Glutamatergic neuron (in vitro differentiated cells): ENCODE data around the gene EIPR1. TPM values are rescaled to one million over a fixed set of nuclear protein-coding genes. Genes with fewer than 3 reads are reported as not detected.

ENCODE experiments used
- DNase-seq: peaks from one replicate; pipeline ENCODE4 v3.0.0; 2022
- H3K27ac Mint-ChIP-seq: one replicate; pipeline ENCODE4 v1.8.0; 2020; ENCODE audit warnings: mild to moderate bottlenecking, mixed read lengths, inconsistent platforms; ENCODE audit not compliant: unreplicated experiment
- H3K27me3 Mint-ChIP-seq: one replicate; pipeline ENCODE4 v1.8.0; 2020; ENCODE audit warnings: mild to moderate bottlenecking, moderate library complexity, mixed read lengths, inconsistent platforms; ENCODE audit not compliant: unreplicated experiment
- H3K36me3 Mint-ChIP-seq: one replicate; pipeline ENCODE4 v1.8.0; 2020; ENCODE audit warnings: mild to moderate bottlenecking, mixed read lengths, inconsistent platforms; ENCODE audit not compliant: unreplicated experiment
- H3K4me1 Mint-ChIP-seq: one replicate; pipeline ENCODE4 v1.8.0; 2020; ENCODE audit warnings: mild to moderate bottlenecking, low read depth, mixed read lengths, inconsistent platforms; ENCODE audit not compliant: unreplicated experiment
- H3K4me3 Mint-ChIP-seq: one replicate; pipeline ENCODE4 v1.8.0; 2020; ENCODE audit warnings: mild to moderate bottlenecking, mixed read lengths, inconsistent platforms; ENCODE audit not compliant: unreplicated experiment
- H3K9me3 Mint-ChIP-seq: one replicate; pipeline ENCODE4 v1.8.0; 2020; ENCODE audit warnings: mild to moderate bottlenecking, moderate library complexity, mixed read lengths, inconsistent platforms; ENCODE audit not compliant: unreplicated experiment
- CTCF ChIP-seq: fragments of 200-600 bp; sonication (generic); IDR thresholded peaks from one replicate; pipeline ENCODE4 v1.5.0; 2021; ENCODE audit not compliant: partially characterized antibody, unreplicated experiment
- total RNA-seq: library from RNA; stranded (reverse); fragmentation: NEBNext Ultra II Directional; extraction: Animal tissue kit (Norgen Biotek cat#: 25700); gene quantifications from one replicate; pipeline ENCODE4 v1.2.1, GENCODE V29; 2021; ENCODE audit not compliant: unreplicated experiment

The EIPR1 gene
- total RNA-seq, 1 donor from 2014 or later, result 43.8 TPM

DNA sequence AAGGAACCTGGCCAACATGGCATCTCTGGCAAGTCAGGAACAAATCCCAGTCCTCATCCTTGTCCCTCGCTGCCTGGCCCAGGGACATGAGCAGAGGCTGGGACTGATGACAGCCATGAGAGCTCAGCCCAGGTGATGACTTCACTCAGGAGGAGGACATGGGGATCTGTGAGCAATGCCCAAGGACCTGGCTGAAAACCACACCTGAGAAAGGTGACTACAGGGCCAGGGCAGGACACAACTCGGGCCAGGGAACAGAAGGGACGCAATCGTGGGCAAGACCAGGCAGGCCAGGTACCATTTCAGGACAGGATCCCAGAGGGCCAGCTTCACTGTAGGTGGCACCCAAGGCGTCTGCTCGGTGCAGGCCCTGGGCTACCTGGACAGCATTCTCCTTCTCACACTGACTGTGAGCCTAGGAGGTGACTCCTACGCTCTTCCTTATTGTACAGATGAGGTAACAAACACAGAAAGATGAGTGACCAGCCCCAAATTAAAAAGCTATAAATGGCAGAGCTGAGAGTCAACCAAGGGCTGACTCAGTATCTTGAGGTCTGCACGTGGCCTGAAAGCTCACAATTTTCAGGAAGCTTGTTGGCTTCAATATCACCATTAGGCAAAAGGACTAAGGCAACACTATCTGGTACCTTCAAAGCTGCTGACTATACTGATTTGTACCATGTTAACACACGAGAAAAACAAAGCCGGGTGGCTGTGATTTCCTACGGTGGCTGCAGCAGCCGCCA, 141.1 kb downstream of the EIPR1 start:
- no peak for DNase-seq
- Mint-ChIP-seq H3K36me3 (peaks cover 5% of the 10 kb centered on the region), H3K27ac (no peak overlapping the region), H3K4me1 (peaks cover 1% of the 10 kb centered on the region), H3K4me3 (no peak overlapping the region), H3K27me3 (peaks cover 4% of the 10 kb centered on the region), H3K9me3 (no peaks in the 10 kb centered on the region)
- no peak for TF ChIP-seq CTCF

DNA sequence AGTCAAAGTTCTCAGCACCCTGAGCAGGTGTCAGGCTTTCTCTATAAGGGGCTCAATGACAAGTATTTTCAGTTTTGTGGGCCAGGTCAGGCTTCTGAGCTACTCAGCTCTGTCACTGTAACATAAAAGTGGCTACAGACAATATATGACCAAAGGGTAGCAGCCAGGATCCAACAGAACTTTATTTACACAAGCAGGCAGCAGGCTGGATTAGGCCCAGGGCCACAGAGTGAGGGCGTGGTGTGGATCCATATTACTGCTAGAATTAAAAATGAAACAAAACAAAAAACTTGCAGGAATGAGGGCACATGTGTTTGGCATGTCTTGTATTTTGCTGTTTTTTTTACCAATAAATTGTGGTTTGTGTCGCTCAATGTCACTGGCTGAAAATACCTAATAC, 143.7 kb downstream of the EIPR1 start:
- H3K4me1 Mint-ChIP-seq, result peaks cover 1% of the 10 kb centered on the region
- no peak overlapping the region for H3K4me3 Mint-ChIP-seq
- peaks cover 4% of the 10 kb centered on the region for H3K27me3 Mint-ChIP-seq
- peaks cover 2% of the 10 kb centered on the region for H3K9me3 Mint-ChIP-seq
- DNase-seq, result no peak
- TF ChIP-seq CTCF, result no peak
- no peak overlapping the region for H3K27ac Mint-ChIP-seq
- H3K36me3 Mint-ChIP-seq, result peaks cover 13% of the 10 kb centered on the region

- no peak for DNase-seq
- H3K4me3 Mint-ChIP-seq, result no peak overlapping the region
- H3K27ac Mint-ChIP-seq, result no peak overlapping the region
- TF ChIP-seq CTCF, result no peak
- H3K27me3 Mint-ChIP-seq, result peaks cover 3% of the 10 kb centered on the region
- peaks cover 2% of the 10 kb centered on the region for H3K9me3 Mint-ChIP-seq
- H3K4me1 Mint-ChIP-seq, result peaks cover 1% of the 10 kb centered on the region
- H3K36me3 Mint-ChIP-seq, result peaks cover 35% of the 10 kb centered on the region
Observed at GRCh38 chr2:3229221-3229620, 148.4 kb downstream of the EIPR1 start.

DNA sequence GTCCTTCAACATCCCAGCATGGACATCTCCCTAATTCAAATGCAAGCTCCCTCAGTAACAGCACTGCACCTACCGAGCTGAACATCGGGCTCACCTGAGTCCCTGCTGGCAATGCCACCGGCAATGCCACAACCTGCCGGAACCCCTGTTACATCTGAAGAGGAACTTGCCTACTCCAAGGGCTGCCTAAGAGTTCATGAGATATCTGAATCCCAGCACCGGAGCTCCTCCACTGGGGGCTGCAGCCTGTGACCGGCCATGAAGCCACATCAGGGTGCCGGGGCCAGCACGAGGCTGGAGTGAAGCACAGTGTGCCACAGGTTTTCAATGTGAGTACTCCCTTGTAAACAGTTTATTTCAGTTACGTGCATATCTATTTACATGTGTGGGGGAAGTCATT, 152.9 kb downstream of the EIPR1 start:
- Mint-ChIP-seq H3K27me3 (peaks cover 10% of the 10 kb centered on the region), H3K4me3 (no peak overlapping the region), H3K36me3 (peaks cover 53% of the 10 kb centered on the region), H3K4me1 (no peaks in the 10 kb centered on the region), H3K27ac (no peak overlapping the region), H3K9me3 (peaks cover 16% of the 10 kb centered on the region)
- TF ChIP-seq CTCF, result no peak
- DNase-seq, result no peak

DNA sequence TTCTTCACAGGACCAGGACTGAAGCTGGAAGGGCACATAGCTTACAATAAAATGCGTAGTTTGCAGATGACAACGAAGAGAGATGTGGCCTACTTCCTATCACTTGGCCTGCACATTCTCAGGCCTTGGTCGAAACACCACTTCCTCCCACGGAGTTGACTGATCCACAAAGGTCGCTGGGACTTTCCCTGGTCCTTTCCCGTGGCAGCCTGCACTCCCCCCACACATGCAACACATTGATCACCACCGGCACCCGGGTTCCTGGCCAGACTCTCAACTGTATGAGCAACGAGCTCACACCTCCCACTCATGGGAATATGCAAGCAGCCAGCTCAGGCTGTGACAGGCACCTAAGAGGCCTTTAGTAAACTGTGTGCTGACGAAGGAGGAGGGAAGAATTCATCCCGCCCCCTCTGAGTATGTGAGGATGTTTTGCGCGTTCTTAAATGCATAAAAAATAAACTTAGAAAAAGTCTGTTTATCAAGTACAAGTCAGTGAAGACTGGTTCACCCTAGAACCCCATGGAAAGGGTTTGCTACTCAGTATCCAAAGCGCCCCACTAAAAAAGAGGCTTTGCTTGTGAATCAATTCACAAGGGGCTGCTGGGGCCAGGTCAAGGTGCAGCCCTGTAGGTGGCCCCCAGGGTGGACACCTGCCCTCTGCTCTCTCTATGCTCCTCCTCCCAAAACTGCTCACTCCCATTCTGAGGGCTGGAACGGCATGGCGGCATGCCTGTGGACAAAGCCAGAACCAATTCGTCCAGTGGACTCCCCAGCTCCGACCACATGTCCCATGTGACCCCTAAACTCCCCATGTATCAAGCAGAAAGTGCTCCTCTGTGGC, 154.3 kb downstream of the EIPR1 start:
- peaks cover 10% of the 10 kb centered on the region for H3K27me3 Mint-ChIP-seq
- no peak for DNase-seq
- H3K9me3 Mint-ChIP-seq, result peaks cover 14% of the 10 kb centered on the region
- peaks cover 46% of the 10 kb centered on the region for H3K36me3 Mint-ChIP-seq
- TF ChIP-seq CTCF, result no peak
- no peaks in the 10 kb centered on the region for H3K4me1 Mint-ChIP-seq
- H3K27ac Mint-ChIP-seq, result no peak overlapping the region
- H3K4me3 Mint-ChIP-seq, result no peak overlapping the region
